ENCODE measurements around the gene TSPAN18. TPM values are rescaled to one million over a fixed set of nuclear protein-coding genes. Genes with fewer than 3 reads are reported as not detected.

Gene TSPAN18
- total RNA-seq, 1 experiment from 2014 or later, result 2.8 TPM

DNA sequence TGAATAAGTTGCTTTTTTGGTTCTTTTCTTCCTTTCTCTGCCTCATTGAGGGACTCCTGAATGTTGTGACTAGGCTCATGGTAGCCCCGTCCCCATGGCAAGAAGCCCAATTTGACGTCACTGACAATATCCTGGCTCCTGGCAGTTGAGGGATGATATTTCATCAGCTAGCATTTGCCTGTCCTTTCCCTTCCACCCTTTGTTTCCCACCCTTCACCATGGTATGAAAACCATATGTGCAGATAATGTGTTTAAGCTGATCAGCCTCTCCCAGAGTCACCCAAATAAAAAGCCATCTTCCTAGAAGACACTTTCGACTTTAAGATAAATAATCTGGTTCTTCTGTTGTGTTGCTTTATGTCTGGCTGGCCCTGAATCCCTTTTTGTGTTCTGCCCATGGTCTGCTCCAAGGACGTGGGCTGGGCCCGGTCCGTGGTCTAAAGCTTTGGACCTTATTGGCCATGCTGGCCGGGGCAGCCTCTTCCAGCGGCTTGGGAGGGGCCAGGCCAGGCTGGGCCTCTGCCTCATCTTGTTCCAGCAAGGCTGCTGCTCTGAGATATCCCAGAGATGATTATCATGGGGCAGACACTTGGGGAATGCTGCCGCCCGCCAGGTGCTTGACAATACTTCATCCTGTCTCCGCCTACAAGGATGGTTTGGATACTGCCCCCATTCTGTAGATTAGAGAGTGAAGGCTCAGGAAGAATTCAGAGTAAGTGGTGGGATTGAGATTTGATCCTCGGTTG, 5.1 kb downstream of the TSPAN18 start:
- intact Hi-C loops (cut with micrococcal nuclease; ENCODE audit: unreplicated experiment), result no loop called here
- peak overlapping the region; percentile 58 for H3K27ac ChIP-seq (ENCODE audit: low read depth, low read length, poor library complexity, severe bottlenecking)
- peaks cover 32% of the 10 kb centered on the region for H3K4me1 ChIP-seq (ENCODE audit: insufficient read depth, low read length, poor library complexity, severe bottlenecking)
- TF ChIP-seq EZH2 (IDR thresholded peaks at IDR 0.05; ENCODE audit: borderline replicate concordance, low read depth, low read length, poor library complexity, severe bottlenecking) (no peak), CTCF (conservative IDR thresholded peaks at IDR 0.05; ENCODE audit: low read depth, low read length) (no peak)
- H3K4me3 ChIP-seq (ENCODE audit: low read depth, low read length, poor library complexity, severe bottlenecking), result no peak overlapping the region
- H3K27me3 ChIP-seq (replicated peaks; ENCODE audit: insufficient read depth, low read depth, low read length, poor library complexity), result no peaks in the 10 kb centered on the region
- H3K9me3 ChIP-seq (ENCODE audit: low read depth, low read length, poor library complexity, severe bottlenecking), result no peaks in the 10 kb centered on the region
- DNase-seq (ENCODE audit: low spot score), result peak; percentile 58
- no TSS peak for BruUV-seq (replicated peaks)
- no peaks in the 10 kb centered on the region for H3K36me3 ChIP-seq (ENCODE audit: insufficient read depth, low read length, poor library complexity, severe bottlenecking)
- ChIA-PET POLR2A (ENCODE audit: low non-redundant PET) (no interaction called here), CTCF (no interaction called here)

DNA sequence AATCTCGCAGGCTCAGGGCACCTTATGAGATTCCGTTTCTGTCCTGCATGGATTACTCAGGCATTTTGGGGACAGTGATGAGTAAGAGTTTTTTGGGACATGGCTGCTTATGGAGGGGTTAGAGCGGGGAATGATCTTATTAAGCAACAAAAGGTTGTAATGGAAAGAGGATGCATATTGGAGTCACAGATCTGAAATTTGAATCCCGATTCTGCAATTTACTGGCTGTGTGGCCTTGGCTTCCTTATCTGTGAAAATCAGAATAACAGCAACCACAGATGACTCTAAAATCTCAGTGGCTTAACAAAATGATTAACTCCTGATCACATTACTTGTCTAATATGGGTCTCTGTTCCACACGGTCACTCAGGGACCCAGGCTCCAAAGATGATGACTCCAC, 5.8 kb downstream of the TSPAN18 start:
- Histone ChIP-seq H3K36me3 (ENCODE audit: insufficient read depth, low read length, poor library complexity, severe bottlenecking) (no peaks in the 10 kb centered on the region), H3K4me3 (ENCODE audit: low read depth, low read length, poor library complexity, severe bottlenecking) (no peak overlapping the region), H3K27ac (ENCODE audit: low read depth, low read length, poor library complexity, severe bottlenecking) (peak overlapping the region; percentile 58), H3K4me1 (ENCODE audit: insufficient read depth, low read length, poor library complexity, severe bottlenecking) (peaks cover 32% of the 10 kb centered on the region), H3K9me3 (ENCODE audit: low read depth, low read length, poor library complexity, severe bottlenecking) (no peaks in the 10 kb centered on the region), H3K27me3 (replicated peaks; ENCODE audit: insufficient read depth, low read depth, low read length, poor library complexity) (no peaks in the 10 kb centered on the region)
- intact Hi-C loops (cut with micrococcal nuclease; ENCODE audit: unreplicated experiment), result no loop called here
- no TSS peak for BruUV-seq (replicated peaks)
- ChIA-PET POLR2A (ENCODE audit: low non-redundant PET) (no interaction called here), CTCF (no interaction called here)
- TF ChIP-seq EZH2 (IDR thresholded peaks at IDR 0.05; ENCODE audit: borderline replicate concordance, low read depth, low read length, poor library complexity, severe bottlenecking), result no peak
- TF ChIP-seq CTCF (conservative IDR thresholded peaks at IDR 0.05; ENCODE audit: low read depth, low read length), result no peak
- no peak for DNase-seq (ENCODE audit: low spot score)

- ChIA-PET POLR2A (ENCODE audit: low non-redundant PET) (no interaction called here), CTCF (no interaction called here)
- no TSS peak for BruUV-seq (replicated peaks)
- no peak overlapping the region for H3K4me3 ChIP-seq (ENCODE audit: low read depth, low read length, poor library complexity, severe bottlenecking)
- no peak for TF ChIP-seq EZH2 (IDR thresholded peaks at IDR 0.05; ENCODE audit: borderline replicate concordance, low read depth, low read length, poor library complexity, severe bottlenecking)
- no peak for TF ChIP-seq CTCF (conservative IDR thresholded peaks at IDR 0.05; ENCODE audit: low read depth, low read length)
- peaks cover 22% of the 10 kb centered on the region for H3K4me1 ChIP-seq (ENCODE audit: insufficient read depth, low read length, poor library complexity, severe bottlenecking)
- H3K27me3 ChIP-seq (replicated peaks; ENCODE audit: insufficient read depth, low read depth, low read length, poor library complexity), result no peaks in the 10 kb centered on the region
- no peak for DNase-seq (ENCODE audit: low spot score)
- H3K36me3 ChIP-seq (ENCODE audit: insufficient read depth, low read length, poor library complexity, severe bottlenecking), result no peaks in the 10 kb centered on the region
- intact Hi-C loops (cut with micrococcal nuclease; ENCODE audit: unreplicated experiment), result no loop called here
- H3K9me3 ChIP-seq (ENCODE audit: low read depth, low read length, poor library complexity, severe bottlenecking), result no peaks in the 10 kb centered on the region
- H3K27ac ChIP-seq (ENCODE audit: low read depth, low read length, poor library complexity, severe bottlenecking), result no peak overlapping the region
These were observed 7.1 kb downstream of the TSPAN18 start for GRCh38 chr11:44733877-44734276.

Data from A673 (cell line).